Fibroblast of lung (primary cell): ENCODE results near the gene OR10X1. TPM values are rescaled to one million over a fixed set of nuclear protein-coding genes. Genes with fewer than 3 reads are reported as not detected.

Experiments
- DNase-seq, 2 donors: peaks; one replicate each; pipeline versions ENCODE4 v3.0.0 to v3.0.0-alpha.2; 2010; ENCODE audit warnings: low read depth in 2 of 2
- H2AFZ ChIP-seq: 2 replicates; pipeline ENCODE4 v1.5.1; 2012; ENCODE audit warnings: low read length, control low read depth, inconsistent platforms
- H3K27ac ChIP-seq: 2 replicates; pipeline ENCODE4 v1.5.1; 2011; ENCODE audit warnings: low read length, control low read depth; ENCODE audit not compliant: insufficient read depth
- H3K27me3 ChIP-seq: 2 replicates; pipeline ENCODE4 v1.5.1; 2011; ENCODE audit warnings: mild to moderate bottlenecking, low read length; ENCODE audit not compliant: control insufficient read depth, insufficient read depth
- H3K36me3 ChIP-seq: 2 replicates; pipeline ENCODE4 v1.5.1; 2011; ENCODE audit warnings: low read length; ENCODE audit not compliant: control insufficient read depth, insufficient read depth
- H3K4me1 ChIP-seq: 2 replicates; pipeline ENCODE4 v1.5.1; 2011; ENCODE audit warnings: low read length; ENCODE audit not compliant: control insufficient read depth, insufficient read depth; ENCODE audit errors: extremely low read depth
- H3K4me2 ChIP-seq: 2 replicates; pipeline ENCODE4 v1.5.1; 2011; ENCODE audit warnings: low read length, control low read depth; ENCODE audit not compliant: insufficient read depth; ENCODE audit errors: extremely low read depth
- H3K4me3 ChIP-seq, 4 experiments: fragments of 200-600 bp in 1 of 4; sonication (generic) in 1 of 4; replicated peaks in 1 of 4; 2 replicates each; pipeline ENCODE4 v1.5.1; 2011 to 2016; ENCODE audit warnings: low read length in 4 of 4, low read depth in 3 of 4, mild to moderate bottlenecking in 3 of 4, control low read depth in 2 of 4, inconsistent platforms in 1 of 4, mixed read lengths in 1 of 4; ENCODE audit not compliant: insufficient read depth in 1 of 4; ENCODE audit errors: control extremely low read depth in 1 of 4
- H3K79me2 ChIP-seq: 2 replicates; pipeline ENCODE4 v1.5.1; 2012; ENCODE audit warnings: mild to moderate bottlenecking, low read length, inconsistent platforms; ENCODE audit not compliant: control insufficient read depth, insufficient read depth
- H3K9ac ChIP-seq: 2 replicates; pipeline ENCODE4 v1.5.1; 2011; ENCODE audit warnings: mild to moderate bottlenecking, low read length, control low read depth; ENCODE audit not compliant: insufficient read depth
- H3K9me3 ChIP-seq: 2 replicates; pipeline ENCODE4 v1.5.1; 2012; ENCODE audit warnings: low read depth, low read length; ENCODE audit not compliant: control insufficient read depth, insufficient read depth
- H4K20me1 ChIP-seq: 2 replicates; pipeline ENCODE4 v1.5.1; 2011; ENCODE audit warnings: low read length; ENCODE audit not compliant: control insufficient read depth, insufficient read depth; ENCODE audit errors: extremely low read depth
- EZH2 ChIP-seq: IDR thresholded peaks from 2 replicates; pipeline ENCODE4 v1.5.1; 2012; ENCODE audit warnings: low read length, control low read depth, mild to moderate bottlenecking; ENCODE audit errors: missing control alignments
- polyA plus RNA-seq, 2 donors: library from polyadenylated mRNA; depleted of rRNA in 1 of 2; stranded (reverse) in 1 of 2; unstranded in 1 of 2; fragments of >200 nt; gene quantifications; 2 replicates each; pipeline ENCODE4 v1.2.1, GENCODE V29; 2011 to 2012; ENCODE audit warnings: missing spikeins in 1 of 2
- total RNA-seq: library from RNA; depleted of rRNA; stranded (reverse); fragments of >200 nt; gene quantifications from 2 replicates; pipeline ENCODE4 v1.2.1, GENCODE V29; 2014
- TF ChIP-seq, protein P1 (sequence below), 2 donors: IDR thresholded peaks in 1 of 2; conservative IDR thresholded peaks in 1 of 2; 1 replicate in 1 of 2; 2 replicates in 1 of 2; pipeline ENCODE4 v1.5.1; 2011 to 2012; ENCODE audit warnings: low read length in 2 of 2, control low read depth in 1 of 2, inconsistent platforms in 1 of 2, low read depth in 1 of 2, mild to moderate bottlenecking in 1 of 2

OR10X1 gene
- total and polyA plus RNA-seq, 2 donors (not counting 1 experiment from before 2014, with no cell fraction given) = not detected

DNA sequence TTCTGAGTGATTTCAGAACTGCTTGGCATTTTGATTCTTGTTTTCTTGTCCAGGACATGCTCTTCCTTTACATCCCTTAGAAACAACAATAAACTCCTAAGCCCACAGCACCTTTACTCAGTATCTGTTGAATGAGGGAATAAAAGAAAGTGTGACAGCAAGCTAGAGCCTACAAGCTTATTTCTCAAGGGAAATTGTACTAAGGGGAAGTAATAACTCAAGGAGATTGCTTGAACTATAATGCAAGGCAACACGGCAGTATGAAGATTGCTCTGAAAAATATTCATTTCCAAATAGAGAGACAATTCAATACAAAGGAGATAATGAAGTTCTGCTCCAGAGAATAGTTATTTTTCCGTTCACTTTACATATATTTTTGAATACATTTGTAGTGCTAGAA lies 15.8 kb downstream of the OR10X1 start:
- no peak overlapping the region for H3K4me2 ChIP-seq
- H2AFZ ChIP-seq = no peak overlapping the region
- no peak for TF ChIP-seq EZH2
- TF ChIP-seq, protein P1, sequence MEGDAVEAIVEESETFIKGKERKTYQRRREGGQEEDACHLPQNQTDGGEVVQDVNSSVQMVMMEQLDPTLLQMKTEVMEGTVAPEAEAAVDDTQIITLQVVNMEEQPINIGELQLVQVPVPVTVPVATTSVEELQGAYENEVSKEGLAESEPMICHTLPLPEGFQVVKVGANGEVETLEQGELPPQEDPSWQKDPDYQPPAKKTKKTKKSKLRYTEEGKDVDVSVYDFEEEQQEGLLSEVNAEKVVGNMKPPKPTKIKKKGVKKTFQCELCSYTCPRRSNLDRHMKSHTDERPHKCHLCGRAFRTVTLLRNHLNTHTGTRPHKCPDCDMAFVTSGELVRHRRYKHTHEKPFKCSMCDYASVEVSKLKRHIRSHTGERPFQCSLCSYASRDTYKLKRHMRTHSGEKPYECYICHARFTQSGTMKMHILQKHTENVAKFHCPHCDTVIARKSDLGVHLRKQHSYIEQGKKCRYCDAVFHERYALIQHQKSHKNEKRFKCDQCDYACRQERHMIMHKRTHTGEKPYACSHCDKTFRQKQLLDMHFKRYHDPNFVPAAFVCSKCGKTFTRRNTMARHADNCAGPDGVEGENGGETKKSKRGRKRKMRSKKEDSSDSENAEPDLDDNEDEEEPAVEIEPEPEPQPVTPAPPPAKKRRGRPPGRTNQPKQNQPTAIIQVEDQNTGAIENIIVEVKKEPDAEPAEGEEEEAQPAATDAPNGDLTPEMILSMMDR (conservative IDR thresholded peaks at IDR 0.05 in 1 of 2, IDR thresholded peaks at IDR 0.05 in 1 of 2; ENCODE audit: low read depth in 1 of 2, low read length in 2 of 2) = no peak
- no peak overlapping the region for H3K4me3 ChIP-seq
- no peak overlapping the region for H3K27ac ChIP-seq
- no peaks in the 10 kb centered on the region for H3K9me3 ChIP-seq
- H3K27me3 ChIP-seq = no peaks in the 10 kb centered on the region
- H4K20me1 ChIP-seq = no peaks in the 10 kb centered on the region
- no peak overlapping the region for H3K9ac ChIP-seq
- no peak for DNase-seq
- no peaks in the 10 kb centered on the region for H3K79me2 ChIP-seq
- no peaks in the 10 kb centered on the region for H3K4me1 ChIP-seq
- no peaks in the 10 kb centered on the region for H3K36me3 ChIP-seq

- no peaks in the 10 kb centered on the region for H3K9me3 ChIP-seq
- H3K4me1 ChIP-seq = no peaks in the 10 kb centered on the region
- no peak for DNase-seq
- H4K20me1 ChIP-seq = no peaks in the 10 kb centered on the region
- H3K79me2 ChIP-seq = no peaks in the 10 kb centered on the region
- H3K36me3 ChIP-seq = no peaks in the 10 kb centered on the region
- no peak overlapping the region for H3K4me2 ChIP-seq
- H3K27ac ChIP-seq = no peak overlapping the region
- H3K4me3 ChIP-seq = no peak overlapping the region
- H3K9ac ChIP-seq = no peak overlapping the region
- no peak for TF ChIP-seq EZH2
- TF ChIP-seq, protein P1 (conservative IDR thresholded peaks at IDR 0.05 in 1 of 2, IDR thresholded peaks at IDR 0.05 in 1 of 2; ENCODE audit: low read depth in 1 of 2, low read length in 2 of 2) = no peak
- no peaks in the 10 kb centered on the region for H3K27me3 ChIP-seq
- H2AFZ ChIP-seq = no peak overlapping the region
Observed at GRCh38 chr1:158559696-158560095, 20.0 kb downstream of the OR10X1 start.

- TF ChIP-seq, protein P1 (conservative IDR thresholded peaks at IDR 0.05 in 1 of 2, IDR thresholded peaks at IDR 0.05 in 1 of 2; ENCODE audit: low read depth in 1 of 2, low read length in 2 of 2) = no peak
- TF ChIP-seq EZH2 = no peak
- H3K27ac ChIP-seq = no peak within 1 kb of the TSS
- H3K4me3 ChIP-seq = no peak within 1 kb of the TSS
- no peak within 1 kb of the TSS for H3K4me2 ChIP-seq
- H3K4me1 ChIP-seq = no peaks in the 10 kb centered on the region
- no peak for DNase-seq
- H2AFZ ChIP-seq = no peak within 1 kb of the TSS
- no peaks in the 10 kb centered on the region for H3K27me3 ChIP-seq
- no peaks in the 10 kb centered on the region for H3K36me3 ChIP-seq
- H3K9ac ChIP-seq = no peak within 1 kb of the TSS
- H3K9me3 ChIP-seq = no peaks in the 10 kb centered on the region
- no peaks in the 10 kb centered on the region for H4K20me1 ChIP-seq
- H3K79me2 ChIP-seq = no peaks in the 10 kb centered on the region
Observed at GRCh38 chr1:158554352-158554751, 25.3 kb downstream of the OR10X1 start, which contains the start of gene OR6Y1. OR6Y1 (minus strand) TSS chr1:158554405; CDS start chr1:158548105, 6,300 bp downstream.
